Activated CD4-positive, alpha-beta T cell treated with anti-CD3 and anti-CD28 coated beads for 48 hours (primary cell): Measurements from ENCODE around the gene SHC2.

Experiments
- DNase-seq: peaks from one replicate; pipeline ENCODE4 v3.0.0-alpha.2; 2020

SHC2 gene

GRCh38 chr19:460877-461720 lies at the start of gene SHC2:
TSS of gene SHC2 (minus strand) at chr19:461033. CDS start at chr19:460996, 37 bp downstream.
- no peak for DNase-seq

GRCh38 chr19:508204-509150 lies 47.6 kb upstream of the SHC2 start:
- no peak for DNase-seq

- DNase-seq, result peak; percentile 91
Observed at GRCh38 chr19:507286-508203, 46.7 kb upstream of the SHC2 start, which contains the start of gene TPGS1. TSS of gene TPGS1 (plus strand) at chr19:507497. CDS start at chr19:507507, 10 bp downstream.

DNA sequence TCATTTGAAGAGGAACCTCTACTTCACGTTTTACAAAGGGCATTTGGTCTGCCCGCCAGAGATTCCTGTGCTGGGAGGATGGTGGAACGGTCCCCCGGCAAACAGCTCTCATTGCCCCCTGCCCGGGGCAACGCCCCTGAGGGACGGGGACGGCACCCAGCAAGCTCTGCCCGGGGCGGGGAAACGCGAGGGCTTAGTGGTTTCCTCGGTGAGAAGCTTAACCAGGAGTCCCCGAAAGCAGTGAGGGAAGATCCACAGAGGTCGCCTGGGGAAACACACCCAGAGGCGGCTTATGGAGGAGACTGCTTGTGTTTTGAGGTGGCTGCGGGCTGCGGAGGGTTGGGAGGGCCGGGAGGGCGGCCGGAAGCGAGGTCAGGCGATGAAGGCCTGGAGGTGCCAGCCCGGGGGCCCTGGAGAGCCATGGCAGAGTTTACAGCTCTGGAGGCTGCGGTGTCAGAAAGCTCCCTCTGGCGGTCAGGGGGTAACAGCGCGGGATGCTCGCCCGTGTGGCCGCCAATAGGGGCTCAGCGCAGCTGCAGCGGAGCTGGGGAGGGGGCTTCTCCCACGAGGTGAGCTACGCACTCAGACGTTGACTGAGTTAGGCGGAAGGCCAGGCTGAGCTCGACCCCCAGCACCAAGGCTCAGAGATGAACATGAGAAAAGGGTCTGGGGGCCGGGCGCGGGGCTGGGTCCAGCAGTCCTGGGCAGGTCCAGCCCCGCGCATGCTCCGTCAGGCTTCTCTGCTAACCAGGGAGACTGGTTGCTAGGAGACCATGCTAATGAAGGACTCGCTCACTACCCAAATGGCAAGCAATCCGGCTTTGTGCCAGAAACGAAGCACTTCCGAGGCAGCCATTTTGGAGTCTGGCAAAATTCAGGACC lies 45.8 kb upstream of the SHC2 start:
- DNase-seq, result peak; percentile 94

DNA sequence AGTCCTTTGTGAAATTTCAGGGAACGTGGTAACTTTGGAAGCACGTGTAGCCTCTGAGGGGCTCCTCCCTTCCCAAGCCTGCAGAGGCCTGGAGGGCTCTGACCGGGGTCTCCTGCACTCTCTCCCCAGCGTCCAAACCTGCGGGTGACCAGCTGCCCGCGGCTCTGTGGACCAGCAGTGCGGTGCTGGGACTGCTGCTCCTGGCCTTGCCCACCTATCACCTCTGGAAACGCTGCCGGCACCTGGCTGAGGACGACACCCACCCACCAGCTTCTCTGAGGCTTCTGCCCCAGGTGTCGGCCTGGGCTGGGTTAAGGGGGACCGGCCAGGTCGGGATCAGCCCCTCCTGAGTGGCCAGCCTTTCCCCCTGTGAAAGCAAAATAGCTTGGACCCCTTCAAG lies 43.8 kb upstream of the SHC2 start:
- no peak for DNase-seq

GRCh38 chr19:501646-502045 lies 40.8 kb upstream of the SHC2 start:
- DNase-seq, result no peak

DNA sequence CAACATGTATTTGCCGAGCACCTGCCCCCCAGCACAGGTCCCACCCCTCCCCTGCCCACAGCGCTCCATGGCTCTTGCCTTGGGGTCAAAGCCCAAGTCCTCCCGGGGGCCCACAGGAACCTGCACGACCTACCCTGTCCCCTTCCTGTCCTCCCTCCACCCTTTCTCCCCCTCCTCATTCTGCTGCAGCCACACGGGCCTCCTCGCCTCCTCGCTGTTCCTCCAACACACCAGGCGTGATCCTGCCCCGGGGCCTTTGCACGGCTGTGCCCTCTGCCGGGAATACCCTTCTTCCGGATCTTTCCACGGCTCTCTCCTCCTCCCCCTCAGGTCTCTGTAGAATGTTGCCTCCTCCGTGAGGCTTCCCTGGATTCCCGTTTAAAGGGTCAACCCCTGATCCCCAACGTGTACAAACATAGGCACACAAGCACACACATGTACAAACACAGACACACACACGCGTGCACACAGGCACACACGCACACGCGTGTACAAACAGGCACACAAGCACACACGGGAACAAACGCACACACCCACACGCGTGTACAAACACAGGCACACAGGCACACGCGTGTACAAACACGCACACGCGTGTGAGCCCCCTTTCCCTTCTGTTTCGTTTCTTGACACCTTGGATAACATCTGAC lies 38.3 kb upstream of the SHC2 start:
- DNase-seq, result no peak

GRCh38 chr19:498511-498891 lies 37.7 kb upstream of the SHC2 start:
- no peak for DNase-seq

- no peak for DNase-seq
Observed at GRCh38 chr19:497869-498510, 37.2 kb upstream of the SHC2 start.

DNA sequence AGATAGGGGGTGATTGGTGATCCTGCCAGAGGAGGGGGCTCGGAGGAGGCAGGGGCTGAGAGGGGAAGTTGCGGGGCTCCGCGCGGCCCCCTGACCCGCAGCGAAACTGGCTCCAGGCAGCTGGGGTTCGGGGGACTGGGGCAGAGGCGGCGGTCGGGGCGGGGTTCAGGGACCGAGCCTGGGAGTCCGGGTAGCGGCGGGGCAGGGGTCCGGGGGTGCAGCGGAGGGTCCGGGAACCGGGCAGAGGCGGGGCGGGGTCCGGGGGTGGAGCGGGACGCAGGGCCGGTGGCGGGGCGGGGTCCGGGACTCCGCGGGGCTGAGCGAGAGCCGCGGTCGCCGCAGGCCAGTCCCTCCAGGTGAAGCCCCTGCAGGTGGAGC lies 36.6 kb upstream of the SHC2 start:
- no peak for DNase-seq

DNA sequence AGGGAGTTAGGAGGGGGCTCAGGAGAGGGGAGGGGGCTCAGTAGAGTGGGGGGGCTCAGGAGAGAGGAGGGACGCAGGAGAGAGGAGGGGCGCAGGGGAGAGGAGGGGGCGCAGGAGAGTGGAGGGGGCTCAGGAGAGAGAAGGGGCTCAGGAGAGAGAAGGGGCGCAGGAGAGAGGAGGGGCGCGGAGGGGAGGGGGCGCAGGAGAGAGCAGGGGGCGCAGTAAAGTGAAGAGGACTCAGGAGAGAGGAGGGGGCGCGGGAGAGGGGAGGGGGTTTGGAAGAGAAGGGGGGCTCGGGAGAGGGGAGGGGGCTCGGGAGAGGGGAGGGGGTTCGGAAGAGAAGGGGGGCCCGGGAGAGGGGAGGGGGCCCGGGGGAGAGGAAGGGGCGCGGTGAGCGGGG lies 36.2 kb upstream of the SHC2 start:
- no peak for DNase-seq

DNA sequence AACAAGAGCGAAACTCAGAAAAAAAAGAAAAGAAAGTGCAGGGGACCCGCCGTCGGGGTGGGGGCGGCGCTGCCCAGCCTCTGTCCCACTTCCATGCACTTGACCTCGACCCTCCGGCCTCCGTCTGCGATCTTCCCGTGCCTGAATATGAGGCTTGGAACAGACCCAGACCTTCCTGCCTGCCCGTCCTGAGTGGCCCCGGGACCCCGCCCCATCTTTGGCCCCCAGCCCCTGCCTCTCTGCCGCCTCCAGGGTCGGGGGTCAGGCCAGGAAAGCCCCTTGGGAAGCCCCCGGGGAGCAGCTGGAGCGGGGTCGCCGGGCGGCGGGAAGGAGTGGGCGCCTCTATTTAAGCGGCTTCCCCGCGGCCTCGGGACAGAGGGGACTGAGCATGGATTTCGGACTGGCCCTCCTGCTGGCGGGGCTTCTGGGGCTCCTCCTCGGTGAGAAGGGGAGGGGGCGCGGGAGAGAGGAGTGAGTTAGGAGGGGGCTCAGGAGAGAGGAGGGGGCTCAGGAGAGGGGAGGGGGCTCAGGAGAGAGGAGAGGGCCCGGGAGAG lies 35.4 kb upstream of the SHC2 start, which contains the start of gene MADCAM1:
Gene MADCAM1, plus strand, starts transcription at position 375 of the 554 bp plus-strand sequence. Its CDS starts 14 bp downstream, at position 389.
- DNase-seq, result no peak

- peak; percentile 79 for DNase-seq
Observed at GRCh38 chr19:495402-496111, 34.7 kb upstream of the SHC2 start.

DNA sequence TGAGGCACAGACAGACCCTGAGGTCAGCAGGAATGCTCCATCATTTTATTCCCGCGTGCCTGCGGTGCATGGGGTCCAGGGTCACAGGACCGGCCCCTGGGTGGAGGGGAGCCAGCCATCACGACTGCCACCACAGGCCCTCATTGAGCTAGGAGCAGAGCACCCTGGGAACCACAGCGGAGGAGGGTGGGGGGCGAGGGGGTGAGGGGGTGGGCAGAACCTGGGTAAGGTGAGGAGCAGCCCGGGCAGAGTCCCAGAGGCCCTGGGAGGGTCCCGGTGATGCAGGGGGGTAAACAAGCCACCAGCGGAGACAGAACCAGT lies 34.2 kb upstream of the SHC2 start:
- no peak for DNase-seq

DNA sequence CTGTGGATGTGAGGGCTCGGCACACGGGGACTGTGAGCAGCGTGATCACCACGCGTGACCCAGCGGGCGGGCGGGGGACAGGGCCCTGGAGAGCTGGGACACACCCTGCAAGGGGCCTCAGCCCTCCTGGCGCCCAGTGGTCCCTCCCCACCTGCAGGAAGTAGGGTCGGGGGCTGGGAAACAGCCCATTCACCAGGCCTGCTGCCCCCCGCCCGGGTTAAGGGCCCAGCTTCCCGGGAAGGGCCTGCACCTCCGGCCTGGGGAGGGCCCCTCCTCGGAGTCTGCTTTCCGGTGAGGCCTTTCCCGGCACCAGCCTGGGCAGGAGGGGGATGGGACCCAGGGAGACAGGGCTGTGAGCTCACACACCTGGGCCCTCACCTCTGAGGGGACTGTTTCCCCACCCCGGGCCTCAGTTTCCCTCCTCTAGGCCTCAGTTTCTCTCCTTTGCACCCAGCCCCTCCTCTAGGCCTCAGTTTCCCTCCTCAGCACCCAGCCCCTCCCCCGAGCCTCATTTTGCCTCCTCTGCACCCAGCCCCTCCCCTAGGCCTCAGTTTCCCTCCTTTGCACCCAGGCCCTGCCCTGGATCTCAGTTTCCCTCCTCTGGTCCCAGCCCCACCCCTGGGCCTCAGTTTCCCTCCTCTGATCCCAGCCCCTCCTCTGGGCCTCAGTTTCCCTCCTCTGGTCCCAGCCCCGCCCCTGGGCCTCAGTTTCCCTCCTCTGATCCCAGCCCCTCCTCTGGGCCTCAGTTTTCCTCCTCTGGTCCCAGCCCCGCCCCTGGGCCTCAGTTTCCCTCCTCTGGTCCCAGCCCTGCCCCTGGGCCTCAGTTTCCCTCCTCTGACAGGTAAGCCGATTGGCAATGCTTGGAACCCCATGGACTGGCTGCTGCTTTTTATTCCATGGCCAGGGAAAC lies 33.6 kb upstream of the SHC2 start:
- no peak for DNase-seq

GRCh38 chr19:493391-494170 lies 32.7 kb upstream of the SHC2 start:
- DNase-seq, result no peak

DNA sequence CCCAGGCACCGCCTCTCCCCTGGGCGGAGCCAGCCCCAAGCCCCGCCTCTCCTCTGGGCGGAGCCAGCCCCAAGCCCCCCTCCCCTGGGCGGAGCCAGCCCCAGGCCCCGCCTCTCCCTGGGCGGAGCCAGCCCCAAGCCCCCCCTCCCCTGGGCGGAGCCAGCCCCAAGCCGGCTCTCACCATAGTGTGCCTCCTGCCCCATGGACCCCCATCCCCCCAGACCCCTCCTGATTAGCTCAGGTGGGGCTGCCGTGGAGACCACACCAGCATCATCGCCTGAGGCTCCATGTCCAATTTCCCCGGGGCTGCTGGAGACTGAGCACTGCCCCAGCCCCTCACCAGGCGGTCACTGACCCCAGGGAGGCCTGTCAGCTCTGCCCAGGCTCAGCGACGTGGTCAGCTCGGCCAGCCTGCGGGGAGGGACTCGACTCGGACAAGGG lies 31.3 kb upstream of the SHC2 start:
- DNase-seq, result peak; percentile 61
